ENCODE data around the gene SLC25A4.

The SLC25A4 gene

DNA sequence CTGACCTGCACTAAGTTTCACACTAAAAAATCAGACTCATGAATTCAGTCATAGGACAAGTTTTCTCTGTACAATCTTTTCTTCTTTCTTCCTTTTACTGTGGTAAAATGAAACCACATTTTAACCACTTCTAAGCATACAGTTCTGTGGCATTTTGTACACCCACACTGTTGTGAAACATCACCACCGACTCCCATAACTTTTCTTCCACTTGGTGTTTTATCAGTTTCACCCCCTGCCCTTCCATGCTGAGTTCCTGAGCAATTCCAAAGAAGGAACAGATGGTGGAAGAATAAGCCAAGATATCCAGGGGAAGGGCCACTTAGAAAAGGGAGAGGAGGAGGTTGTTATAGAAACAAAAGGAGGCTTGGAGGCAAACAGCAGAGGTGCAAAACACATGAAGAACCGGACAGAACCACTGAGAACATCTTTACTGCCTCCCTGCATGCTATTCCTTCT lies 22.6 kb downstream of the SLC25A4 start:
- no peak for ATAC-seq
- TF ChIP-seq TOX (CRISPR knock-in tag; IDR thresholded peaks at IDR 0.05; ENCODE audit: borderline replicate concordance) (no peak), RARB (CRISPR knock-in tag; IDR thresholded peaks at IDR 0.05) (no peak), ZFP3 (CRISPR knock-in tag; IDR thresholded peaks at IDR 0.05) (no peak), ZNF565 (CRISPR knock-in tag; conservative IDR thresholded peaks at IDR 0.05; ENCODE audit: low read depth) (no peak), ZC3H10 (CRISPR knock-in tag; IDR thresholded peaks at IDR 0.05) (no peak), BACH2 (CRISPR knock-in tag; IDR thresholded peaks at IDR 0.05; ENCODE audit: borderline replicate concordance) (no peak), PPARA (CRISPR knock-in tag; IDR thresholded peaks at IDR 0.05; ENCODE audit: borderline replicate concordance) (no peak), TCF4 (CRISPR knock-in tag; IDR thresholded peaks at IDR 0.05; ENCODE audit: borderline replicate concordance) (no peak)
- TF ChIP-seq, protein P1, sequence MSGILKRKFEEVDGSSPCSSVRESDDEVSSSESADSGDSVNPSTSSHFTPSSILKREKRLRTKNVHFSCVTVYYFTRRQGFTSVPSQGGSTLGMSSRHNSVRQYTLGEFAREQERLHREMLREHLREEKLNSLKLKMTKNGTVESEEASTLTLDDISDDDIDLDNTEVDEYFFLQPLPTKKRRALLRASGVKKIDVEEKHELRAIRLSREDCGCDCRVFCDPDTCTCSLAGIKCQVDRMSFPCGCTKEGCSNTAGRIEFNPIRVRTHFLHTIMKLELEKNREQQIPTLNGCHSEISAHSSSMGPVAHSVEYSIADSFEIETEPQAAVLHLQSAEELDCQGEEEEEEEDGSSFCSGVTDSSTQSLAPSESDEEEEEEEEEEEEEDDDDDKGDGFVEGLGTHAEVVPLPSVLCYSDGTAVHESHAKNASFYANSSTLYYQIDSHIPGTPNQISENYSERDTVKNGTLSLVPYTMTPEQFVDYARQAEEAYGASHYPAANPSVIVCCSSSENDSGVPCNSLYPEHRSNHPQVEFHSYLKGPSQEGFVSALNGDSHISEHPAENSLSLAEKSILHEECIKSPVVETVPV (CRISPR knock-in tag; IDR thresholded peaks at IDR 0.05), result no peak
- TF ChIP-seq, protein P2, sequence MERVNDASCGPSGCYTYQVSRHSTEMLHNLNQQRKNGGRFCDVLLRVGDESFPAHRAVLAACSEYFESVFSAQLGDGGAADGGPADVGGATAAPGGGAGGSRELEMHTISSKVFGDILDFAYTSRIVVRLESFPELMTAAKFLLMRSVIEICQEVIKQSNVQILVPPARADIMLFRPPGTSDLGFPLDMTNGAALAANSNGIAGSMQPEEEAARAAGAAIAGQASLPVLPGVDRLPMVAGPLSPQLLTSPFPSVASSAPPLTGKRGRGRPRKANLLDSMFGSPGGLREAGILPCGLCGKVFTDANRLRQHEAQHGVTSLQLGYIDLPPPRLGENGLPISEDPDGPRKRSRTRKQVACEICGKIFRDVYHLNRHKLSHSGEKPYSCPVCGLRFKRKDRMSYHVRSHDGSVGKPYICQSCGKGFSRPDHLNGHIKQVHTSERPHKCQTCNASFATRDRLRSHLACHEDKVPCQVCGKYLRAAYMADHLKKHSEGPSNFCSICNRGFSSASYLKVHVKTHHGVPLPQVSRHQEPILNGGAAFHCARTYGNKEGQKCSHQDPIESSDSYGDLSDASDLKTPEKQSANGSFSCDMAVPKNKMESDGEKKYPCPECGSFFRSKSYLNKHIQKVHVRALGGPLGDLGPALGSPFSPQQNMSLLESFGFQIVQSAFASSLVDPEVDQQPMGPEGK (CRISPR knock-in tag; IDR thresholded peaks at IDR 0.05; ENCODE audit: borderline replicate concordance), result no peak

DNA sequence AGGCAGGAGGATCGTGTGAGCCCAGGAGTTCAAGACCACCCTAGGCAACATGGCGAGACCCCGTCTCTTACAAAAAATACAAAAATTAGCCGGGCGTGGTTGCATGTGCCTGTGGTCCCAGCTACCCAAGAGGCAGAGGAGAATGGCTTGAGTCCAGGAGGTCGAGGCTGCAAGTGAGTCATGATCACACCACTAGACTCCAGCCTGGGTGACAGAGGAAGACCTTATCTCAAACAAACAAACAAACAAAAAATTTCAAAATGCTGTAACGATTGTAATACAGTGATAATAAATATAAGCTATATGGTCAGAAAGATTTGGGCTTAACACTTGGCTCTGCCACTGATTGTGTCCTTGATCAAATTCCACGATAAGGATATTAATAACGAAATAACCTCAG lies 24.2 kb downstream of the SLC25A4 start:
- ATAC-seq, result no peak

More for the DNA sequence above, 24.2 kb downstream of the SLC25A4 start:
- TF ChIP-seq RARB (CRISPR knock-in tag; IDR thresholded peaks at IDR 0.05) (no peak), ARNTL (CRISPR knock-in tag; IDR thresholded peaks at IDR 0.05; ENCODE audit: borderline replicate concordance, low read depth) (no peak), ZC3H10 (CRISPR knock-in tag; IDR thresholded peaks at IDR 0.05) (no peak), ZFP30 (CRISPR knock-in tag; IDR thresholded peaks at IDR 0.05) (no peak), ZNF70 (CRISPR knock-in tag; IDR thresholded peaks at IDR 0.05) (no peak), ZFP3 (CRISPR knock-in tag; IDR thresholded peaks at IDR 0.05) (no peak), ESRRG (CRISPR knock-in tag; IDR thresholded peaks at IDR 0.05) (no peak), CSDC2 (CRISPR knock-in tag; IDR thresholded peaks at IDR 0.05) (no peak), PPARA (CRISPR knock-in tag; IDR thresholded peaks at IDR 0.05; ENCODE audit: borderline replicate concordance) (no peak), ISL1 (CRISPR knock-in tag; IDR thresholded peaks at IDR 0.05) (no peak)
- TF ChIP-seq, protein P1 (CRISPR knock-in tag; IDR thresholded peaks at IDR 0.05), result no peak
- TF ChIP-seq, protein P3, sequence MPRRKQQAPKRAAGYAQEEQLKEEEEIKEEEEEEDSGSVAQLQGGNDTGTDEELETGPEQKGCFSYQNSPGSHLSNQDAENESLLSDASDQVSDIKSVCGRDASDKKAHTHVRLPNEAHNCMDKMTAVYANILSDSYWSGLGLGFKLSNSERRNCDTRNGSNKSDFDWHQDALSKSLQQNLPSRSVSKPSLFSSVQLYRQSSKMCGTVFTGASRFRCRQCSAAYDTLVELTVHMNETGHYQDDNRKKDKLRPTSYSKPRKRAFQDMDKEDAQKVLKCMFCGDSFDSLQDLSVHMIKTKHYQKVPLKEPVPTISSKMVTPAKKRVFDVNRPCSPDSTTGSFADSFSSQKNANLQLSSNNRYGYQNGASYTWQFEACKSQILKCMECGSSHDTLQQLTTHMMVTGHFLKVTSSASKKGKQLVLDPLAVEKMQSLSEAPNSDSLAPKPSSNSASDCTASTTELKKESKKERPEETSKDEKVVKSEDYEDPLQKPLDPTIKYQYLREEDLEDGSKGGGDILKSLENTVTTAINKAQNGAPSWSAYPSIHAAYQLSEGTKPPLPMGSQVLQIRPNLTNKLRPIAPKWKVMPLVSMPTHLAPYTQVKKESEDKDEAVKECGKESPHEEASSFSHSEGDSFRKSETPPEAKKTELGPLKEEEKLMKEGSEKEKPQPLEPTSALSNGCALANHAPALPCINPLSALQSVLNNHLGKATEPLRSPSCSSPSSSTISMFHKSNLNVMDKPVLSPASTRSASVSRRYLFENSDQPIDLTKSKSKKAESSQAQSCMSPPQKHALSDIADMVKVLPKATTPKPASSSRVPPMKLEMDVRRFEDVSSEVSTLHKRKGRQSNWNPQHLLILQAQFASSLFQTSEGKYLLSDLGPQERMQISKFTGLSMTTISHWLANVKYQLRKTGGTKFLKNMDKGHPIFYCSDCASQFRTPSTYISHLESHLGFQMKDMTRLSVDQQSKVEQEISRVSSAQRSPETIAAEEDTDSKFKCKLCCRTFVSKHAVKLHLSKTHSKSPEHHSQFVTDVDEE (CRISPR knock-in tag; IDR thresholded peaks at IDR 0.05), result no peak
- TF ChIP-seq, protein P4, sequence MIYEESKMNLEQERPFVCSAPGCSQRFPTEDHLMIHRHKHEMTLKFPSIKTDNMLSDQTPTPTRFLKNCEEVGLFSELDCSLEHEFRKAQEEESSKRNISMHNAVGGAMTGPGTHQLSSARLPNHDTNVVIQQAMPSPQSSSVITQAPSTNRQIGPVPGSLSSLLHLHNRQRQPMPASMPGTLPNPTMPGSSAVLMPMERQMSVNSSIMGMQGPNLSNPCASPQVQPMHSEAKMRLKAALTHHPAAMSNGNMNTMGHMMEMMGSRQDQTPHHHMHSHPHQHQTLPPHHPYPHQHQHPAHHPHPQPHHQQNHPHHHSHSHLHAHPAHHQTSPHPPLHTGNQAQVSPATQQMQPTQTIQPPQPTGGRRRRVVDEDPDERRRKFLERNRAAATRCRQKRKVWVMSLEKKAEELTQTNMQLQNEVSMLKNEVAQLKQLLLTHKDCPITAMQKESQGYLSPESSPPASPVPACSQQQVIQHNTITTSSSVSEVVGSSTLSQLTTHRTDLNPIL (CRISPR knock-in tag; IDR thresholded peaks at IDR 0.05; ENCODE audit: low read depth), result no peak
- TF ChIP-seq, protein P2 (CRISPR knock-in tag; IDR thresholded peaks at IDR 0.05; ENCODE audit: borderline replicate concordance), result no peak

All from SK-N-SH treated with all-trans-retinoic acid at 6 μM for 48 hours (cell line).